T1000 (cell line): ENCODE results near the gene SYT13.
"Not testable (repeated sequence)": the region's sequence is repeated elsewhere in the genome, so short reads cannot be mapped to it uniquely, and the experiment has no call there.

ENCODE experiments used
- DNase-seq: peaks from one replicate; lab custom pipeline; 2025; ENCODE audit warnings: mixed read lengths; lab: John Stamatoyannopoulos, UW

SYT13 gene

DNA sequence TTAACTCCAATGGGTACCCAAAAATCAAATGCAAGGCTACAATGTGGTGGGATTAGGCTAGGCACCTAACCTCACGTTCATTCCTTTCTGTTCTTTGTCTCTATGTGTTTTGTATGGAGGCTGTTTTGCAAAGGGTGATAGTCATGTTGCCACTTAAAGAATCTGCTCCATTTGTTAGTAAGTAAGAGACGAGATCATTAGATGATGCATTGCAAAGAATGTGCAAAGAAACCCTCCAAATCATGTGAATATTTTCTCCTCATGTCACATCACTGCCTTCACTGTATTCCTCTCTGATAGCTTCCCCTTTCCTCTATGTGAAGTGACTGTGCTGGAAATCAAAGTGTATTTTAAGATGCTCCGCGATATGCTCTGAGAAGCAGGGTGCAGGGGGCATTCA is 11.9 kb downstream of the SYT13 start:
- DNase-seq = no peak

DNA sequence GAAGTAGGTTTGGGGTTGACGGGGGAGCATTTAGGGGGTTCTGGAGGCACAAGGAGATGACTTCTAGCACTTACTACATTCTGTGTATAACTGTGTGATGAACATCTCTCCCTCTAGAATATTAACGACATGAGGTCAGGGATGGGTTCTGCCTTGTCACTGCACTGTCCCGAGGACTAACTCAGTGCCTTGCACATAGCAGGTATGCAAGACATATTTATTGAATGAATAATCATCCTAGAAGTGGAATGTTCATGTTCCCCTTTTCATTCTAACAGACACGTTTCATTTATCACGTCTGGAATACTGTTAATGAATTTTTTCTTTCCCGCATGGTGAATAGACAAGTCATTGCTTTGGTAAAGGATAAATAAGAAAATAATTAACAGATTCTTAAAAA is 12.6 kb downstream of the SYT13 start:
- no peak for DNase-seq

- DNase-seq = no peak
Measured at GRCh38 chr11:45272701-45273100, 13.4 kb downstream of the SYT13 start.

GRCh38 chr11:45270946-45271716 is 15.0 kb downstream of the SYT13 start:
- DNase-seq = no peak

DNA sequence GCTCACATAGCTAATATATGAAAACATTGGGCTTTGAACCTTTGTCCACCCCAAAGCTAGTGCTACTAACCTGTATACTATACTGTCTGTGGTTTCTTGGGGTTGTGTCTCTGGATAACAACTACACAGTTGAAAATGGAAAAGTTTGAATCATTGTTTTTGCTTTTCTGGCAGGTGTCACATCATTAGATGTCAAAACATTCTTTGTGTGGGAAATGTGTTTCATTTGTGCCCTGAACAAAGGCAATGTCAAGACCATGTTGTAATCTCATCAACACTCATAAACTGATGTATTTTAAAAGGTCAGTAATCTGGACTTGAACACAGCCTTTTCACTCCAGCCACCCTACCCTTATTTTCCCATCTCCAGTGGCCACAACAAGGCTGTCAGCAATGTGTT is 16.5 kb downstream of the SYT13 start:
- no peak for DNase-seq

DNA sequence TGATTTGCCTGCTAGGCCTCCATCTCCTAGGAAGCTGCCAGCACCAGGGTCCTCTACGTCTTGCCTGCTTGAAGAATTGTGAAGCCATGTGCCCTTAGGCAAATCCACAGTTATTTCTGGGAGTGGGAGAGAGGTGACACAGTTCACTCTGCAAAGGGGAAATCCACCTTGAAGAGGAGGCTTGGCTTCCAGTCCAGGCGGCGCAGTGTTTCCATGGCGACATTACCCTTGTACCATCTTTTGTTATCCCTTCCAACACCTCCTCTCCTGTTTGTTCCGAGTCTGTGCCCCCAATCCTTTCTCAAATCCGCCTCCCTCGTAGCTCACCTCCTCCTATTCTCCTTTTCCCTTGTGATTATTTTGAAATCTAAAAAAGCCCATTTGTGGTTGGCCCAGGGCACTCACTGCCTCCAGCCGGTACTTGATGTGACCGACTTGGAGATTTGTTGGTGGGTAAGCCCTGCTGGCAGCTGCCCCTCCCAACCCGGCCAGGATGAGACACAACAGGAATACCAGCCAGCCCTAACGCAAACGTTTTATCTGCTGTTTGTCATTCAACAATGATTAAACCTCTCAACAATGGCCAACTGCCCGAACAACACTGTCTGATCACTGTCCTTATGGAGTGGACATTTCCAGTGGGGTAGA is 18.4 kb downstream of the SYT13 start:
- no peak for DNase-seq

DNA sequence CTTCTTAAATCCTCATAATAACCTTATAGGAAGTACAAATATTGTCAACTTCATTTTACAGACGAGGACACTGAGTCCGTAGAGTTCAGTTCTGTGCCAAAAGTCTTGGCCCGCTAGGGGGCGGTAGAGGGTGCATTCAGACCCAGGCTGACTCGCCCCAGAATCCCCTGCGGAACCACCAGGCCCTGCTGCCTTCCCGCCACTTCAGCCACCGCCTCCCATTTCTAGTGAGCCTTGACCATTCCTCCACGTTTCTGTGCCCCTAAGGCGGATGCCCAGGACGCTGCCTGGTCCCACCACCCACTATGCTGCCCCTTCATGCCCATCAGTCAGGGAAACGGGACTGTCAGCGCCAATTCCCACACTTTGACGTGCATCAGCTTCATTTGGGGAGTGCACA is 19.1 kb downstream of the SYT13 start:
- no peak for DNase-seq

- no peak for DNase-seq
Measured at GRCh38 chr11:45266676-45267020, 19.5 kb downstream of the SYT13 start.

DNA sequence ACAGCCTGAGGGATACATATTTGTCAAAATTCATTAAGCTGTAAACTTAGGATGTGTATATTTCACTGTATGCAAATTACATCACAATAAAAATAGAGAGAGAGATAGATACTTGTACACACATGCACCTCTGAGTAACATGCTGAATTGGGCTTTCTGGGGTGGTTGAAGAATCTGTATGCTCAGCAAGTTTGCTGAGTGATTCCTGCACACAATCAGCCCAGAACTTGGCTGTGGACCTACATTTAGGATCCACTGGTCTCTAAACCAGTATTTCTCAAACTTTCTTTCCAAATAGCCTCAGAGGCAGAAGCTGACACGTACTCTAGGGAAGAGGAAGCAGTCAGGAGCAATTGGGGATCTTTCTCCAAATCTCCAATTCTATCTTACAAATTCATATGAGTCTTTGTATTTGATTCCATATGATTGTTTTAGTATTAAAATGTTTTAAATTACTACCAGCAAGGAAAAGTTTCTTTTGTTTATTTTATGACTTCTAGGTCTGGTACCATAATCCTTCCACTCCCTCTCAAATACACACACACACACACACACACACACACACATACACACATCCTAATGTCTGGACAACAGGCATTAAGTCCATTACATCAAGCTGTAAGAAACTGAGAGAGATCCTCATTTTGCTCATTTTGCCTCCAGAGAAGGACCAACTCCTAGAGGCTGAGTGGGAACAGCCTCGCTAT is 20.0 kb downstream of the SYT13 start:
- no peak for DNase-seq

DNA sequence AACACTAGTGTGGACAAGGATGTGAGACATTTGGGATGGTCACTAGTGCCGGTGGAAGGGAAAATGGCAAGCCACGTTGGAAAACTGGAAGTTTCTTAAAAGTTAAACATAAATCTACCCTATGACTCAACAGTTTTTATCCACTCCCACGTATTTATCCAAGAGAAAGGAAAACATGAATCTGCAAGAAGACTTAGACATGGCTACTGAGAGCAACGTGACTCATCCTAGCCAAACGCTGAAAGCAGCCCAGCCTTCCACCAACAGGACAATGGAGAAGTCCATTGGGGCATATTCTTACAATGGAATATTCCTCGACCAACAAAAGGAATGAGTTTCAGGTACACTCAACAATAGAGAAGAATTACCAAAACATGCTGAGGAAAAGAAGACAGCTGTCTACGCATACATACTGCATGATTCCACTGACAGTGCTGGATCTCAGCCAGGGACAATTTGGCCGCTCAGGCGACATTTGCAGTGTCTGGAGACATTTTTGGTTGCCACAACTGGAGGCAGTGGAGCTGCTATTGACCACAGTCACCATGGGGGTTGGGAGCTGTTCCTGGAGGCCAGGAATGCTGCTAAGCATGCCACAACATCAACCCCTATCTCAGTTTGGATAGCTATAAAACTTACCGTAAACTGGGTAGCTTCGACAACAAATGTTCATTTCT is 21.2 kb downstream of the SYT13 start:
- DNase-seq = peak; percentile 5

DNA sequence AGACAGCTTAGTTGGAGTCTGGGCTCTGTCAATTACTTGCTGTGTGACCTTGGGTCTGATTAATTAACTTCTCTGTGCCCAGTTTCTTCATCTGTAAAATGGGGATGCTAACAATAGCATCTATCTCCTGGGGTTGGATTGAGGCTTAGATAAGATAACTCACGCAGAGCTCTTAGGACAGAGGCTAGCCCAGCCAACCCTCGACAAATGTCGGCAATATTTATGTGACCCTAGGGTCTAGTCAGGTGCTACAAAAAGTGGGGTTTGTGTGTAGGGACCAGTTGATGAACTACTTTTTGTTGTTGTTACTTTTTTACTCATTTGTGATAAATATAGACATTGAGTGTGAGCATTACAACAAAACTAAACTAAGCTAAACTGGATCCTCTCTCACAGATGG is 22.4 kb downstream of the SYT13 start:
- DNase-seq = no peak

GRCh38 chr11:45262900-45263299 is 23.2 kb downstream of the SYT13 start:
- DNase-seq = no peak

- no peak for DNase-seq
Measured at GRCh38 chr11:45260071-45260470, 26.1 kb downstream of the SYT13 start.

DNA sequence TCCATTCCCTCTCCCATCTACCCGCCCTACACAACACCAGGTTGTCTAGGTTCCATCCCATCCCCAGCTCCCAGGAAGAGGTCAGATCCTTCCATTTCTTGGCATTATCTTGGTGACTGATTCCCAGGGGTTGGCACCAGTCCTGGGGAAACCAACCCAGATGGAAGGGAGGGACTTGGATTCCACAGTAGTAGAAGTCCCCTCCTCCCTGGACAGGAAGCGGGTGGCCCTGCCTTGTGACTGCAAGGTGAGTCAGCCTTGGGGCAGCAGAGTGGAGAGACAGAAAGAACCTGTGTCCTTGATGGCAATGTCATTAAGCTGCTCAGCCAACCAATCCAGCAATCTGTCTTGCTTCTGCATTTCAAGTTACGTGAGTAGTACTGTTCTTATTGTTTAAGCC is 26.5 kb downstream of the SYT13 start:
- no peak for DNase-seq

DNA sequence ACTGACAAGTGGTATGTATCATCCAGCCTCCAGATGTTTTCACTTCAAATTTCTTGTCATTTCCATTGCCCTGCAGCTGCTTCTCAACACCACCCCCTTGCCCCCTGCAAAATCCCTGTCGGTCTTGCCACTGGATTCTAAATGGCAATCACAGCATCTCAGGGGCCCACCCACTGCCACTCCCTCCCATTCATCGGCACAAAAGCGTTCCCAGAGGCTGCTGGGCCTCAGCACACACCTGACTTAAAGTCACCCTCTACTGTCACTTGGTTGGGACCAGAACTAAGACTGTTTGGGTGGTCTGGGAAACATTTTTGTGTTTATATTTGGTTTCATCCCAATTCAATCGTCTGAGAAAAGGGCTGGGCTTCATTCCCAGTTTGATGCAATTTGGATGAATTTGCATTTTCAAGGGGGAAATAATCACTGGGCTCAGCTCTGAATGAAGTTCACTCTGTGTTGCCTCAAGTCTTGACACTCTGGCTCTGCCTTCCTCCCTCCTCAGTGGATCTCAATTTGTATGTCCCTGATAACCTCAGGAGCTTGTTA is 27.1 kb downstream of the SYT13 start:
- DNase-seq = no peak

DNA sequence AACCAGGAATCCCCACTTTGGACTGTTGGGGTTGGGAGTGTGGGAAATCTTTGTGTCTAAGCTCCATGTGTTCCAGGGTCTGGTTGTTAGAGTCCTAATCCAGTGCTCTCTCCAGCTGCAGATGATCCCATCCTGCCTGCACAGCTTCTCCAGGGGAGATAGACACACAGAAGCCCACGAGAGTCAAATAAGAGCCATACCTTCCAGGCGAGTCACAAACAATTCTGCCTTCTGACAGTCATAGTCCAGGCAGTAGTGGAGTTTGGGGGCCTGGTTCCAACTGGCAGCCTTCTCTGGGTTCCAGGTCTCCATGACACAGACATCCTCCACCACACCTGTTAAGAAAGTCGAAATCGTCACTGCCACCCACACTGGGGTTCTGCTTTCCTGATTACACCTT is 32.1 kb downstream of the SYT13 start:
- DNase-seq = no peak

DNA sequence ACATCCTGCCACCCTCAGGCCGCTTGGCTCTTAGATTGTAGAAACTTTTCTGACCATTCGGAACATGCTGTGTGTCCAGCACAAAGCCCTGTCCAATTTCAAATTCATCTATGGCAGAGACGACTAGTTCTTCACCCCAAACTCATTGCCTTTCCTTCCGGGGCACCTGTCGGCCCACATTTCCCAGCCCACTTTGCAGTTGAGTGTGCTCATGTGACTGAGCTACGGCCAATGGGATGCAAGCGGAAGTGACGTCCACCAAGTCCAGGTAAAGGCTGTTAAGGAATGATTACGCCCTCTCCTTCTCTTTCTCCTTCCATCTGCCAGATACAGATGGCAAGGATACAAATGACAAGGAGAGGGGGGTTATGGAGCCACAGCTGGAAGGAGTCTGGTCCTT is 32.5 kb downstream of the SYT13 start:
- no peak for DNase-seq

DNA sequence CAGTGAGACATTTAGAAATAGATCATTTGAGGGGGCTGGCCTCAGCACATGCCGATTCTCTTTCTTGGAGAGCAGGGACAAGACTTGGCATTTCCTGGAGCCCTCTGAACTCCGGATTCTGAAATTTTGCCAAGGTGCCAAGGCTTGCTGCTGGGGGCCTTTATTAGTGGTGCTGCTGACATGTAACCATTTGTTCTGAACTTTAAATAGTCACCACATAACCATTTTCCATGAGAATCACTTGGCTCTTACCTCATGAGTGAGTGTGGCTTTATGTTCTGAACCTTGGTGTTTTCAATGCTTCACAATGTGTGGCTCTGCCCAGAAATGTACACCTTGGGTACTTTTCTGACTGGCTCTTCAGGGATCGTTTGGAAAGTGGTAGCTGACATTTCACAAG is 33.3 kb downstream of the SYT13 start:
- DNase-seq = no peak

DNA sequence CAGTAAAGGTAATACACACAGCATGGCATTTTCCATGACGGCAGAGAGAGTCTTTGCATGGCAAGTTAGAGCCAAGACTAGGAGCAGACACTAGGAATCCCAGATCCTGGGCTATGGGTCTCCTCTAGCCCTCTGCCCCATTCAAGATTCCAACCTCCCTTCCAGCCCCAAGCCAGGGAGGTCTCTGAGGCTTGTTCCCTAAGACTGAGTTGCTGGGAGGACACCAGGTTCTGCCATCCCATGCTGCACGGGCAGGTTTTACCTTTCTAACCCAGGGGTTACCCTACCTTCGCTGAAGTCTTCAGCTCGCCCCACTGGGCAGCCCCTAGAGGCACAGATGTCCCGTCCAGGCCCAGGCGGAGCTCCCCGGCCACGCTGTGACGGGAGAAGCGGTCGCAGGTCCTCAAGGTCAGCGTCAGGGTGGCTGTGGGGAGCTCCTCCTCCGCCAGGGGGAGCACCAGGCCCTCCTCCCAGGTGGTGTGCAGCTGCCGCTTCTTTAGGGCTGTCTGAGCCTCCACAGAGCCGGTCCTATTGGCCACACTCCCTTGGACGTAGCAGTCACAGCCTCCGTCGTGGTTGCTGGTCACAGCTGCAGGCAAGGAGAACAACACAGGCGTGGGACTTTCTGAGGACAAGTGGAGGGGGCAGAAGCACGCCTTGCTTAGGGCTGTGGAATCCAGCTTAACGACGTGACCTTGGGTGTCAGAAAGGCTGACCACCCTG is 33.8 kb downstream of the SYT13 start:
- no peak for DNase-seq

DNA sequence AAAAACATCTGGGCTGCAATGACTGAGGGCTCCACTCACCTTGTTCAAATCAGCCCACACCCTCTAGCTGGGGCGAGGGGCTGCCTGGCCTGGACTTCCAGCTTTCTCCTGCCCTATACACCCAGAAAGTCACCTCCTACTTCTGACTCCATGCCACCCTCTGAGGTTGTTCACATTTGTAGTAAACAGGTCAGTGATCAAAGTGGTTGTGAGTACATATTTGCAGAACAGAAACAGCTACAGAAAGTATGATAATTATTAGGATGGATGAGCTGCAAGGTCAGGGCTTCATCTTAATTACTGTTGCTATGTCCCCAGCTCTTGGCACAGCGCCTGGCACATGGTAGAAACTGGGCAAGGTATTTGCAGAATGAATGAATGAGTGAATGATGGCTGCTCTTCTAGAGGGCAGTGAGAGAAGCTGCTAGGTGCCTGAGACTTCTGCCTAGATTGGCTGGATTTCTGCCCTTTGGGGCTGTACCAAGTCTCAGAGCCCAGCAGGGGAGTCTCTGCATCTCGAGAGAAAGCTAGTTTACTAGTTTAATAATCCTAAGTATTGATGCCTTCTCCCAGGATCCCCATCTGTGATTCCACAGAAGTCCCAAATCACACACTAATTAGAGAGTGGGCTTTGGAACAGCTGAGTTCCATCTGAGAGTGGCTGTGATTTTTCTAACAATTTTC is 36.0 kb downstream of the SYT13 start:
- no peak for DNase-seq

GRCh38 chr11:45249372-45249771 is 36.8 kb downstream of the SYT13 start:
- DNase-seq = not testable (repeated sequence)
